Vagina (tissue), 2 donors: Measurements from ENCODE around the gene CCDC33.
"Not testable (repeated sequence)": the region's sequence is repeated elsewhere in the genome, so short reads cannot be mapped to it uniquely, and the experiment has no call there.

Experiments used
- POLR2A ChIP-seq, 2 donors: fragments of 450-650 bp; IDR thresholded peaks; one replicate each; pipeline ENCODE4 v1.6.1; 2017; ENCODE audit warnings: antibody characterized with exemption in 2 of 2, mild to moderate bottlenecking in 2 of 2, moderate library complexity in 2 of 2
- POLR2AphosphoS5 ChIP-seq, 2 donors: sonication (generic); formaldehyde crosslinking; IDR thresholded peaks; one replicate each; pipeline ENCODE4 v1.9.0; 2017; ENCODE audit warnings: antibody characterized with exemption in 2 of 2, mild to moderate bottlenecking in 2 of 2, low read depth in 1 of 2; ENCODE audit not compliant: insufficient read depth in 1 of 2
- TF ChIP-seq, protein P1 (sequence below), 3 experiments: fragments of 450-650 bp in 2 of 3; fragments of 200-600 bp in 1 of 3; sonication (generic) in 1 of 3; IDR thresholded peaks; one replicate each; pipeline ENCODE4 v1.5.1; 2017 to 2019; ENCODE audit warnings: antibody characterized with exemption in 3 of 3, mild to moderate bottlenecking in 2 of 3, moderate library complexity in 2 of 3

DNA sequence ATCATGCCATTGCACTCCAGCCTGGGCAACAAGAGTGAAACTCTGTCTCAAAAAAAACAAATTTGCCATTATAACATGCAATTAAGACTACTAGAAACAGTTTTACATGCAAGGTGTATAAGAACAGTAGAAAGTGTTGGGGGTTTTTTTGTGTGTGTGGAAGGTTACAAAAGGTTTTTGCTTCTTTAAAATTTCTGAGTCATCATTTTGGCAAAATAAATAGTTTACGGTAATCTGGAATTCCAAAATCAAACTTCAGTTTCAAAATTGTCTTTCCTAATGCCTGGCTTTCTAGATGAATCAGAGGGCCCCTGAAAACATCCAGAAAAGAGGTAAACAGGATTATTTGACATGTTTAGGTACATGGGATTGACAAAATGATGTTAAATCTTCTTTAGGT is 124.7 kb downstream of the CCDC33 start:
- TF ChIP-seq, protein P1, sequence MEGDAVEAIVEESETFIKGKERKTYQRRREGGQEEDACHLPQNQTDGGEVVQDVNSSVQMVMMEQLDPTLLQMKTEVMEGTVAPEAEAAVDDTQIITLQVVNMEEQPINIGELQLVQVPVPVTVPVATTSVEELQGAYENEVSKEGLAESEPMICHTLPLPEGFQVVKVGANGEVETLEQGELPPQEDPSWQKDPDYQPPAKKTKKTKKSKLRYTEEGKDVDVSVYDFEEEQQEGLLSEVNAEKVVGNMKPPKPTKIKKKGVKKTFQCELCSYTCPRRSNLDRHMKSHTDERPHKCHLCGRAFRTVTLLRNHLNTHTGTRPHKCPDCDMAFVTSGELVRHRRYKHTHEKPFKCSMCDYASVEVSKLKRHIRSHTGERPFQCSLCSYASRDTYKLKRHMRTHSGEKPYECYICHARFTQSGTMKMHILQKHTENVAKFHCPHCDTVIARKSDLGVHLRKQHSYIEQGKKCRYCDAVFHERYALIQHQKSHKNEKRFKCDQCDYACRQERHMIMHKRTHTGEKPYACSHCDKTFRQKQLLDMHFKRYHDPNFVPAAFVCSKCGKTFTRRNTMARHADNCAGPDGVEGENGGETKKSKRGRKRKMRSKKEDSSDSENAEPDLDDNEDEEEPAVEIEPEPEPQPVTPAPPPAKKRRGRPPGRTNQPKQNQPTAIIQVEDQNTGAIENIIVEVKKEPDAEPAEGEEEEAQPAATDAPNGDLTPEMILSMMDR (IDR thresholded peaks at IDR 0.05) = not testable (repeated sequence)
- not testable (repeated sequence) for TF ChIP-seq POLR2A (IDR thresholded peaks at IDR 0.05); POLR2AphosphoS5 (IDR thresholded peaks at IDR 0.05; ENCODE audit: insufficient read depth in 1 of 2, low read depth in 1 of 2)
